ENCODE results near the gene C3orf18. TPM values are rescaled to one million over a fixed set of nuclear protein-coding genes. Genes with fewer than 3 reads are reported as not detected.

Gene C3orf18
- polyA plus RNA-seq, 1 of the 3 experiments (the other 2 are of a cell fraction): 19.7 TPM

GRCh38 chr3:50520849-50521248 is 46.7 kb downstream of the C3orf18 start:
- Histone ChIP-seq H3K4me3 (ENCODE audit: low read depth in 2 of 2, low read length in 1 of 2) (no peak overlapping the region), H3K9me2 (no peaks in the 10 kb centered on the region), H3K27ac (ENCODE audit: low read depth in 2 of 2, low read length in 1 of 2) (no peak overlapping the region), H3F3A (replicated peaks; ENCODE audit: insufficient read depth) (no peaks in the 10 kb centered on the region), H3K9me3 (no peaks in the 10 kb centered on the region), H2AFZ (ENCODE audit: low read depth) (no peak overlapping the region), H3K9ac (no peak overlapping the region), H3K27me3 (ENCODE audit: insufficient read depth) (peaks cover 21% of the 10 kb centered on the region; the same call in 1 of the 2 replicates), H3K4me1 (ENCODE audit: control insufficient read depth in 1 of 2, insufficient read depth in 2 of 2, low read depth in 1 of 2, low read length in 1 of 2) (peaks cover 0 to 61% of the 10 kb centered on the region in 2 experiments; a peak in 2 of 4 replicates), H4K20me1 (ENCODE audit: insufficient read depth) (no peaks in the 10 kb centered on the region), H3K79me2 (ENCODE audit: insufficient read depth) (no peaks in the 10 kb centered on the region), H3K4me2 (no peak overlapping the region), H3K36me3 (replicated peaks in 1 of 2; ENCODE audit: control insufficient read depth in 1 of 2, insufficient read depth in 2 of 2, low read length in 1 of 2) (no peaks in the 10 kb centered on the region)
- 36% methylated on average over 3 of the region's 3 CpGs for WGBS (ENCODE audit: low lambda C conversion rate)
- DNase-seq: no peak
- TF ChIP-seq TEAD4 (IDR thresholded peaks at IDR 0.05; ENCODE audit: borderline replicate concordance, insufficient read depth) (no peak), IRF3 (IDR thresholded peaks at IDR 0.05; ENCODE audit: low read depth, low read length) (no peak), PBX3 (IDR thresholded peaks at IDR 0.05) (no peak), RCOR1 (IDR thresholded peaks at IDR 0.05; ENCODE audit: low read length) (no peak), USF1 (IDR thresholded peaks at IDR 0.05; ENCODE audit: borderline replicate concordance, low read depth) (no peak), USF2 (IDR thresholded peaks at IDR 0.05; ENCODE audit: borderline replicate concordance, low read depth, low read length) (no peak), TCF12 (IDR thresholded peaks at IDR 0.05) (no peak)
- ChIA-PET CTCF (interaction anchor here (0.6 to 8.8 kb wide), 4 partner anchors 13 to 223 kb away, joined by 4 to 114 read pairs (median 14); no protein-coding TSS in a partner anchor), POLR2A (no interaction called here)

GRCh38 chr3:50519471-50520089 is 48.0 kb downstream of the C3orf18 start:
- Histone ChIP-seq H3K4me2 (no peak overlapping the region), H3K9me2 (no peaks in the 10 kb centered on the region), H3K9me3 (no peaks in the 10 kb centered on the region), H3K4me3 (ENCODE audit: low read depth in 2 of 2, low read length in 1 of 2) (peak overlapping the region in 1 of 2 experiments; percentile 26; a peak in 1 of 4 replicates), H2AFZ (ENCODE audit: low read depth) (no peak overlapping the region), H3K9ac (no peak overlapping the region), H3F3A (replicated peaks; ENCODE audit: insufficient read depth) (no peaks in the 10 kb centered on the region), H3K4me1 (ENCODE audit: control insufficient read depth in 1 of 2, insufficient read depth in 2 of 2, low read depth in 1 of 2, low read length in 1 of 2) (peaks cover 0 to 61% of the 10 kb centered on the region in 2 experiments; a peak in 2 of 4 replicates), H3K79me2 (ENCODE audit: insufficient read depth) (no peaks in the 10 kb centered on the region), H3K27me3 (ENCODE audit: insufficient read depth) (peaks cover 21% of the 10 kb centered on the region; the same call in 1 of the 2 replicates), H3K27ac (ENCODE audit: low read depth in 2 of 2, low read length in 1 of 2) (no peak overlapping the region), H3K36me3 (replicated peaks in 1 of 2; ENCODE audit: control insufficient read depth in 1 of 2, insufficient read depth in 2 of 2, low read length in 1 of 2) (no peaks in the 10 kb centered on the region), H4K20me1 (ENCODE audit: insufficient read depth) (no peaks in the 10 kb centered on the region)
- ChIA-PET CTCF (interaction anchor here (0.6 to 7.3 kb wide), 16 partner anchors 9 to 133 kb away, joined by 3 to 94 read pairs (median 6); partner anchors contain the start of gene MAPKAPK3), POLR2A (no interaction called here)
- TF ChIP-seq RCOR1 (IDR thresholded peaks at IDR 0.05; ENCODE audit: low read length) (0 out of 2 replicates have a peak, but pooled peaks have one; percentile 27), CTCF (IDR thresholded peaks at IDR 0.05) (peak; percentile 86), RAD21 (IDR thresholded peaks at IDR 0.05; ENCODE audit: low read length) (peak; percentile 74), USF1 (IDR thresholded peaks at IDR 0.05; ENCODE audit: borderline replicate concordance, low read depth) (no peak), SMC3 (IDR thresholded peaks at IDR 0.05; ENCODE audit: low read depth, low read length) (peak; percentile 81), FOSL2 (IDR thresholded peaks at IDR 0.05; ENCODE audit: borderline replicate concordance, low read depth) (no peak)
- 5% methylated on average over 7 of the region's 7 CpGs for WGBS (ENCODE audit: low lambda C conversion rate)
- peak; percentile 79 for DNase-seq
